Stimulated activated CD4-positive, alpha-beta T cell treated with anti-CD3 and anti-CD28 coated beads, Interleukin-1b, Interleukin-23, amount 100 ng/mL, for 4 hours (primary cell): ENCODE results near the gene ALG2.
A peak's percentile ranks its signal among the peaks of the same experiment; 100 is the strongest.

ENCODE experiments used
- DNase-seq, 2 donors: peaks; one replicate each; pipeline ENCODE4 v3.0.0-alpha.2; 2020; ENCODE audit warnings: low read depth in 2 of 2

ALG2 gene

GRCh38 chr9:99221621-99222415, at the start of gene ALG2, which contains the start of gene SEC61B:
Gene ALG2 (minus strand): TSS chr9:99221942. CDS start chr9:99221894, 48 bp downstream.
Gene SEC61B (plus strand): TSS chr9:99222282. CDS start chr9:99222364, 82 bp downstream.
- DNase-seq = peak; percentile 90 to 93

DNA sequence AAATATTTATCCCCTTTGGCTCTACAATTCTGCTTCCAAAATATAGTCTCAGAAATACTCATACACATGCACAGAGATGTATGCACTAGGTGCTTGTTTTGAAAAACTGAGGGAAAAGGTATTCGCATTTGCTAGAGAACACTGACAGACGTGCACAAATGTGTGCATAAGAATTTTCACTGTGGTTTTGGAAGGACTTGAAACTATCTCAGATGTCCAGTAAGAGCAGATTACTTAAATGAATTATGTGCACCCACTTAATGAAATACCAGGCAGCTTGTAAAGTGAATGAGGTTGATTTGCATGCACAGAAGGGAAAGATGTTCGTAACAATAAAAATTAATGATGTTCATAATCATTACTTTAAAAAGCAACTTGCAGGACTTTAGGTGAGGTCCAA, 48.7 kb upstream of the ALG2 start:
- no peak for DNase-seq

DNA sequence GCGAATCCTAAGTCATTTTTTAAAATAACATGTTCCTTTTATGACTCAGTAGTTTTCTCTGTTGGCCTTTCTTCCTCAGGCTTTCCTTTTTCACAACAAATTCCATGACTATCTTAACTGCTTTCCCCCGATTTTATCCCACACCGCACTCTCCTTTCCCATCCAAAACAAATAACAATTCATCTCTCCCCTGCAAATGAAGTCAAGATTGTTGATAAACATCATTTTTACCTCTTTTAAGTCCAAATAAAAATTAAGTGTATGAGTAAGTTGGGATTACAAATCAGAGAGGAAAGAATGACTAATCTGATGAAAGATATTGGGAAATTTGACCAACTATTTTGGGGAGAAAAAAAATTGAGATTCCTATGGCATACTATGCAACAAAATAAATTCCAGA, 47.7 kb upstream of the ALG2 start:
- no peak for DNase-seq

DNA sequence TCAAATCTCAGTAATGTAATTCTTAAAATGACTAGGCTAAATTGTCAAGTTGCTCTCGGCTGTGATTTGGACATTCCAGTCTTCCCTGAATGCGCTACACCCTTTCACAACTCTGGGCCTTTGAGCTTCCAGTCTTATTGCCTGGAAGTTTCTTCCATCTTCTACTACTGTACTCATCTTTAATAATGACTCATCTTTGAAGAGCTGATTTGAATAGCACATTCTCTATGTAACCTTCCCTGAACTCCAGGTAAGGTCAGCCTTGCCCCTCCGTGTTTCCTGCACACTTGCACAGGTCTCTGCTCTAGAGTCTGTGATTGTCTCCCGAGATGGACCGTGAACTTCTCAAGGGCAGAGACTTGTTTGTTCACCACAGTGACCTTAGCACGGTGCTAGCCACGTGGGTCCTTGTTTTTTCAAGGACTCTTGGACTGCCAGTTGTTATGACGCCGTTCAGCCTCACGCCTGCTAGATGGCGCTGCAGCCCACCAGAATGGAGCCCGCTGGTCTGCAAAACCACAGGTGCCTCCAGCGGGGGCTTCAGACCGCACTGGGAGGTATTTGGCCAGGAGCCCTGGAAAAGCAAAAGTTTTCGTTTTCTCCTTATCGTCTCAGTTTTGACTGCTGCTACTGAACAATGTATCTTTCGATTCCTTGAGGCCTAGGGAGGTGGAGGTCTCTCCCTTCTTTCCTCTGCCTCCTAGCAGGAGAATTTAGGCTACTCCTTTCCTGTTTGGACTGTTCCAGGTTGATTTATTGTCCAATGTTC, 44.7 kb upstream of the ALG2 start:
- peak; percentile 38 to 56 for DNase-seq

- no peak for DNase-seq
These were observed 43.9 kb upstream of the ALG2 start for GRCh38 chr9:99265691-99266090.

GRCh38 chr9:99264070-99264680, 42.4 kb upstream of the ALG2 start:
- no peak for DNase-seq

GRCh38 chr9:99262949-99263418, 41.2 kb upstream of the ALG2 start:
- DNase-seq = no peak

DNA sequence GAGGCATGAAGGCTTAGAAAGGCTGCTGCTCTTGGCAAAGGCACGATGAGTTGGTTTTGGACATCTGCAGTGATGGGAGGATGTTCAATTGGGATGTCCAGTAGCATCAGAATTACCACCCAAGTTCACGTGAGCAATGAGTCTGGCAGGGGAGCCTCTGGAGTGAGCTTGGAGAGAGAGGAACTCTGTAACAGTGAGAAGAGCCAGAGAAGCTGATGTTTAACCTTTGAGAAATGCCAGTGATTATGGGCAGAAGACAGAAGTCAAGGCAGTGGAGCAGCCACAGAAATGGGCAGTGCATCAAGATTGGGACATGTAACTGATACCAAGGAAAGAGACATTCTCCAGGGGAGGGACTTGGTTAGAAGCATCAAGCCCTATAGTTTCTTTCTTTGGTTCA, 40.2 kb upstream of the ALG2 start:
- no peak for DNase-seq

- DNase-seq = no peak
These were observed 37.6 kb upstream of the ALG2 start for GRCh38 chr9:99259231-99259918.

DNA sequence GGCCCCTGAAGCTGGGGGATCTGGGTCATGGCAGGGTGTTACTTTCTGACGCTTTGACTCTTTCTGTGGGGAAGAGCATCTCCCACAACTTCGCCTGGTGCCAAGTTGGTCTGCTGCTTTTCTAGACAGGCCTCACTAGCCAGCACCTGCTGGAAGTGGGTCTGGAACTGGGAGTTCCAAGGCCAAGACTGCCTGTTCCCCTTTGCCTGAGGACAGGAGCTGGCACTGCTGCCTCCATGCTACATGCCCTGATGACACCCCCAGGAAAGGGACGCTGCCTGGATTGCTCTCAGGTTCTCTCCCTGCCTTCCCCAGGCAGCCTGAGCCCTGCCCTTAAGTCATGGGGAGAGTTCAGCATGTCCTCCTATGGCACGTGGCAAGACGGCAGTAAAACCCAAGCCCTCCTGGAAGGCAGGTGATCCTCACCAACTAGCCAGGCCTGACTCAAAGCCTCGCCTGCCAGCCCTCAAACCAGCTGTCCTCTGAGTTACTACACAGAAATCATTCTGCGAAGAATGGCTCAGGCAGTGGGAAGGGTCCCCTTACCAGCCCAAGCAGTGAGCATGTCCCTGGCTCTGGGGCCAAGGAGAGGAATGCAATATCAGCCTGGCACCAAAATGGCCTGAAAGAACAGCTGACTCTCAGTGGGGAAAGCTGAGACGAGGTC, 36.1 kb upstream of the ALG2 start:
- no peak for DNase-seq

DNA sequence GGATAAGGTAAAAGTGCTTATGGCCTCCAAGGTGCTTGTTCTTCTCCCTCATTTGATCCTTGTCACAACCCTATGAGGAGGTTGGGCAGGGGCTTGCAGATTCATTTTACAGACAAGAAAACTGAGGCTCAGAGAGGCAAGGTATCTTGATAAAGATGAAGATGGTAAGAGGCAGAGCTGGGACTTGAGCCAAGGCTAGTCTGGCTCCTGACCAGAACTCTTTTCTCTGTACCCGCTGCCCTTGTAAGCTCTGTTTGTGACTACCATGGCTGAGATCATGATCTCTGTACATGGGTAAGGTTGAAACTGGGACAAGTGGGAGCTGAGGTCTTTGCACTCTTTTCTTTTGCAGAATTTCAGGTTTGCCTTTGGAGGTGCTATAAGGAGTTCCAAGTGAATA, 33.9 kb upstream of the ALG2 start:
- DNase-seq = no peak

DNA sequence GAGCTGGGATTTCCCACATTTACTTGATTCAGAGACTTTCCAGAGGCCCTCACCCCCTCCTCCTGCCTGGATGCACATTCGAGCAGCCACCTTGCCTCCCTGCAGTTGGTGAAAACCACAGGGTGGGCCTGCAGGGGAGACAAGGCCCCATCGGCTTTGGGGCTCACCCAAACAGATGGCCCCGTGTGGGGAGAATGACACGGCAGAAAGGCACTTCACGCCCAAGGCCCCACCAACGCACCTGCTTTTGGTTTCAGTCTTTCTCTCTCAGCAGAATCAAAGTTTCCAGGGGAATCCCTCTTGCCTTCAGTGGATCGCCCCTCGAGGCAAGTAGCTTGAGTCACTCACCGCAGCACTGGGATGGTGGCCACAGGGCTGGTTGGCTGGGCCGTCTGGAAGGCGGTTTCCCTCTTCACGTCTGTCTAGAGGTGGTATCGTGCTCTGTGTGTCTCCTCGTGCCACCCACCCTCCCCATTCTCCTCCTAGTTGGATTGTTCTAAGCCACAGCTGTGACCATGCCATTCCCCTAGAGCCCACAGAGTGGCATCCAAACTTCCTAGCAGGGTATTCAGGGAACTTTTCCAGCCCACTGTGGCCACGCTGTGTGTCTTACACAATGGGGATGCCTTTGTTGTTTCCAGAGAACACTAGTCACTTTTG, 32.2 kb upstream of the ALG2 start:
- peak; percentile 59 to 63 for DNase-seq

DNA sequence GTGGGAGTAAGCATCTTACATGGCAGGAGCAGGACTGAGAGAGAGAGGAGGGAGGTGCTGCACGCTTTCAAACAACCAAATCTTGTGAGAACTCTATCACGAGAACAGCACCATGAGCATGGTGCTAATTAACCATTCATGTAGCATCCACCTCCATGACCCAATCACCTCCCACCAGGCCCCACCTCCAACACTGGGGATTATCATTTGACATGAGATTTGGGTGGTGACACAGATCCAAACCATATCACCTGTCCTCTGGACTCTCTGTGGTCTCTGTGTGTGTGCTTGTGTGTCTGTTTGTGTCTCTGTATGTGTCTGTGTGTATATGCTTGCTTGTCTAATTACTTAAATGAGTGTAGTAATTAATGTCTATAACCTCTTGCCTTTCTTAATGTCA, 31.4 kb upstream of the ALG2 start:
- no peak for DNase-seq

DNA sequence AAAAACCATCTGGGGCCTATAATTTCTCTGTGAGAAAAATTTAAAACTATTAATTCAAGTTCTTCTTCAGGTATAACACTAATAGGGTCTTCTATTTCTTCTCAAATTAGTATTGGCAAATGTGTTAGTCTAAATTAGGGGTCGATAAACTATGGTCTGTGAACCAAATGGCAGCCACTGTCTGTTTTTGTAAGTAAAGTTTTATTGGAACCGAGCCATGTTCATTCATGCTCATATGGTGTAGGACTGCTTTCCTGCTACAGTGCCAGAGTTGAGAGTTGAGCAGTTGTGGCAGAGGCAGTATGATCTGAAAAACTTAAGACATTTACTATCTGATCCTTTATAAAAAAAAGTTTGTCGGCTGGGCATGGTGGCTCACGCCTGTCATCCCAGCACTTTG, 29.4 kb upstream of the ALG2 start:
- DNase-seq = no peak

GRCh38 chr9:99249619-99250018, 27.9 kb upstream of the ALG2 start:
- DNase-seq = no peak

GRCh38 chr9:99244344-99245260, 22.9 kb upstream of the ALG2 start:
- DNase-seq = no peak

- no peak for DNase-seq
These were observed 19.4 kb upstream of the ALG2 start for GRCh38 chr9:99241106-99241505.

DNA sequence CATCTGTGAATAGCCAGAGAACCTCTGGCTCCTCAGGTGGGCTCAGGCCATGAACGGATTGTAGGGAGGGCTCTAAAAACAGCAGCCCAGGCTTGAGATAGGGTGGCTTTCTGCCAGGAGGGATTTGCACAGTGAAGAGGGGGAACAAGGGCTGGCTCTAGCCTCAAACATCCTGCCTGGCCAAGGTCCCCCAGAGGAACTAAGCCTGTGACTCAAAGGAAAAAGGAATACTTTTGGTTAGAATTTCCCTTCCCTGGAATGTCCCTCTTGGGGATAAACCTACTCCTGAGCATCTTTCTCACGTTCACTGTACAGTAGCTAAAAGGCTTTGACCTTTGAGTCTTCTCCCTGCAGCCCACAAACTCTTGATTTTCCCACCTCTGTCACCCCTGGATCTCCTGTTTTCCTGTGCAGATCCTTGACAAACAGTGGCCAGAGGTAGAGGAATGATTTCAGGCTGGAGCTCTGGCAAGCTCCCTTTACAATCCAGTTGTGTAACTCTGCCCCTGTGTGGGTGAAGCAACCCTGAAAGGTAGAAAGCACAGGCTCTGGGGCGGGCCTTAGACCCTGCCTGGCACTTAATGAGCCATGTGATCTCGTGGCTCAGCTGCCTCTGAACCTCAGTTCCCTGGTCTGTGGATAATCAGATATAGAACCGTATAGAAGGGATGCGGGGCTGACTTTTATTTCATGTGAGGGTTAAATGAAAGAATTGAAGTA, 17.8 kb upstream of the ALG2 start:
- no peak for DNase-seq

- no peak for DNase-seq
These were observed 16.6 kb upstream of the ALG2 start for GRCh38 chr9:99238331-99238730.
